ENCODE results near the gene KRTAP6-1.

The KRTAP6-1 gene

DNA sequence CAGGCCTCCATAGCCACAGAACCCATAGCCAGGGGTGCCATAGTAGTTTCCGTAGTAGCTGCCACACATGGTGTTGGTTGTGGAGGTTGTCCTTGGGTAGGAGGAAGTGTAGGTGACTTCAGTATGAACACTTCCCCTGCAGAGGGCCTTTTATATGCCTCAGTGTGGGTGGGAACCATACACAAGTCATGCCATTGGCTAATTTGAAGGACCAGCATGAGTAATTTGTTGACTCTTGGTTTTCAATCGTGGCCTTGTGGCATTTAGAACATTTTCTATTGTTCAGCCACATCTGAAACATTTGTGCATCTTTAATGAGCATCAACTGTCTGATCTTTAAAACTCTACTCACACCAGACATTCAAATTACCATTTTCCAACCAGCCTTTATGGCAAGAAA, at the start of gene KRTAP6-1:
Gene KRTAP6-1 (minus strand): TSS at position 95 of the 400 bp plus-strand sequence. CDS start 26 bp downstream, at position 69.
- no peak for DNase-seq

- no peak for DNase-seq
These were observed 39.2 kb upstream of the KRTAP6-1 start for GRCh38 chr21:30652891-30653290.

- no peak for DNase-seq
These were observed 33.2 kb upstream of the KRTAP6-1 start for GRCh38 chr21:30646904-30647414.

GRCh38 chr21:30642564-30642963, 28.8 kb upstream of the KRTAP6-1 start, which contains the start of gene KRTAP20-3:
TSS of gene KRTAP20-3 (plus strand) at chr21:30642864.
- DNase-seq: no peak

DNA sequence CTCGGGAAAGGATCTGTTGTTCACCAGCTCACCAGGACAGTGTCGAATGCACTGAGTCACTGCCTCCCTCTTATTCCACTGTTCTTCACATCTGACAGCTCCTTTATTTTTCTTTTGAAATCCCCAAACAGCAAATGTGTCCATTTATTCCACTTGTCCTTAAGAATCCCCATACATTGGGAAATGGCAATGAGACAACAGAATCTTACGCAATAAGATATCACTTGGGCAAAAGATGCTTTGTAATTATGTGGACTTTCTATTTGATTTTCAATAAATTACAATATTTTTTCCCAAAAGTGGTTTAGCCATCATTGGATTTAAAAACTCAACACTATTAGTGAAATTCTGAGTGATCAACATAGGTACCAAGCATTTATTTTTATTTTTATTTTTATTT, 25.0 kb upstream of the KRTAP6-1 start:
- DNase-seq: no peak

GRCh38 chr21:30634906-30635305, 21.2 kb upstream of the KRTAP6-1 start, which contains the start of gene KRTAP20-2:
TSS of gene KRTAP20-2 (plus strand) at chr21:30635206. CDS start at chr21:30635264, 58 bp downstream.
- DNase-seq: no peak

GRCh38 chr21:30629200-30629599, 15.5 kb upstream of the KRTAP6-1 start:
- no peak for DNase-seq

GRCh38 chr21:30628109-30628508, 14.4 kb upstream of the KRTAP6-1 start:
- no peak for DNase-seq

DNA sequence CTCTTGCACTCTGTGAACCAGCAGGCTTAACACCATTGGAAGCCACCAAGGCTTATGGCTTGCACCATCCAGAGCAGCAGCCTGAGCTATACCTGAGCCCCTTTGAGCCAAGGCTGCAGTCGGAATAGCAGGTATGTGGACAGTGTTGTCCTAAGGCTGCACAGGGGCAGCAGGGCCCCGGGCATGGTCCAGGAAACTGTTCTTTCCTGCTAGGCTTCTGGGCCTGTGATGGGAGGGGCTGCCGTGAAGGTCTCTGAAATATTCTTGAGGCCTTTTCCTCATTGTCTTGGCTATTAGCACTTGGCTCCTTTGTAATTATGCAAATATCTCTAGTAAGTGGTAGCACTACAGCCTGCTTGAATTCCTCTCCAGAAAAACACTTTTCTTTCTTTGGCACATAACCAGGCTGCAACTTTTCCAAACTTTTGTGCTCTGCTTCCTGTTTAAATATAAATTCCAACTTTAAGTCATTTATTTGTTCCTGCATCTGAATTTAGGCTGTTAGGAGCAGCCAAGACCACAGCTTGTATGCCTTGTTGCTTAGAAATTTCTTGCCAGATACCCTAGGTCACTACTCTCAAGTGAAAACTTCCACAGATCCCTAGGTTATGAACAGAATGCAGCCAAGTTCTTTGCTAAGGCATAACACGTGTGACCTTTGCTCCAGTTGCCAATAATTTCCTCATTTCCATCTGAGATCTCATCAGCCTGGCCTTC, 11.9 kb upstream of the KRTAP6-1 start:
- no peak for DNase-seq

DNA sequence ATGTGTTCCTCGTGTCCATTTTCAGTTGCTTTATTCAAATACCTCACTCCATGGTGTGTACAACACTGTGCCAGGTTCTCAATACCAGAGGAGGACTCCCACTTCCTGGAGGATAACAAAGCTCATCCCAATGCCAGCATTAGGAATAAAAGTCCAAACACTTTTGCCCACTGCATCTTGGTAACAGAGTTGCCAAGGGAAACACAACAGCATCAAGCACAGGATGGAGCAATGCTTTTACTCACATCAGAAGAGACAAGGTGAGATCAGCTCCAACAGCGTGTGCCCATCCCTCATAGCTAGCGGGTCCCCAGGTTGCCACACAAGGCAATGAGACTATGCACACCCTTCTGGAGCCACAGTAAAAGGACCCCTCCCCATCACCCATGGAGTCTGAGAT, 9.6 kb upstream of the KRTAP6-1 start:
- no peak for DNase-seq

DNA sequence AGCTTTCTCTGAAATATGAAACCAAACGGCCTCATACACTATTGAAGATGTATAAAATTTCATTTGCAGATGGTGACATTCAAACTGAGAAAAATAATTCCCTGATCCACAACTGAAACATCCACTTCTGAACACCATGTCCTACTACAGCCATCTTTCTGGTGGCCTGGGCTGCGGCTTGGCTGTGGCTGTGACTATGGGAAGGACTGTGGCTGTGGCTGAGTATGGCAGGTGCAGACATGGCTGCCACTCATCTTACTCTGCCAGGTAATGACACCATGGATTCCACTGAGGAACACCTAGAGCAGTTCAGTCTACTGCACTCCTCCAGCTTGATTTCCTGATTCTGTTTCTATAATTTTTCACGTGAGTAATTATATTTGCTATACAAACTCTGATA, 6.8 kb upstream of the KRTAP6-1 start, which contains the start of gene KRTAP20-4:
Gene KRTAP20-4 (plus strand): TSS at position 106 of the 400 bp plus-strand sequence.
- DNase-seq: no peak

DNA sequence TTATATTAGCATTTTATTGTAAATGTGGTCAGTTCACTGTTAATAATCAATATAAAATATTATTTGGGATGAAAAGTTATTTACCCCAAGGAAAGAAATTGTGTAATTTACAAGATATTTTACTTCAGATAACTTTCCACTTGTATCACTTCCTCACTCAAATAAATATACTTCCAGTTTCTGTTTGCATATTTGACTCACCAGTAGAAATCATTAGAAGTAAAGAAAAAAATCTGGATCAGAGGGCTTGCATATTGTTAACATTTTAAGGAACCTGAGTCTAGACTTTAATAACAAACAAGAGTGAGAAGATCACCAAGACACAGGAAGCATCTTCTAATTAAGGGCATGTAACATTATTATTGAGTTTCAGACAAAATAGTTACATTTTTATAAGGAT, 6.3 kb upstream of the KRTAP6-1 start:
- DNase-seq: no peak

- no peak for DNase-seq
These were observed 2.4 kb upstream of the KRTAP6-1 start, which contains the start of gene KRTAP20-1 for GRCh38 chr21:30616125-30616524. TSS of gene KRTAP20-1 (plus strand) at chr21:30616425. CDS start at chr21:30616455, 30 bp downstream.

DNA sequence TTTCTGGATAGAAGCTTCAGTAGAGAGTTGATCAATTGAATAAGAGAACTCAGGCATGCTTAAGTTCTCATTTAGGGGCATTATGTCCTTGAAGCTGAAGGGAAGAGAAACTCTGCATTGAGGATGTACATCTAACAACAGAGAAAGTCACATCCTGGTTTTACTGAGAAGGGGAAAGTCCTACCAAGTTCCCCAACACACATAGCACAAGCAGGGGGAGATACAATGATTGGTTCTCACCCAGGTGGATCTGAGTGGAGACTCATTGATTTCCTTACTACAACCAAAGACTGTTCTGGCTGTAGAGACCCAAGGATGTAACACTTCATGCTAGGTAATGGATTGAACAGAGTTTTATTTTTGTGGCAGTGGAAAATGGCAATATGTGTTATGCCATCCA, 1.5 kb upstream of the KRTAP6-1 start:
- no peak for DNase-seq

DNA sequence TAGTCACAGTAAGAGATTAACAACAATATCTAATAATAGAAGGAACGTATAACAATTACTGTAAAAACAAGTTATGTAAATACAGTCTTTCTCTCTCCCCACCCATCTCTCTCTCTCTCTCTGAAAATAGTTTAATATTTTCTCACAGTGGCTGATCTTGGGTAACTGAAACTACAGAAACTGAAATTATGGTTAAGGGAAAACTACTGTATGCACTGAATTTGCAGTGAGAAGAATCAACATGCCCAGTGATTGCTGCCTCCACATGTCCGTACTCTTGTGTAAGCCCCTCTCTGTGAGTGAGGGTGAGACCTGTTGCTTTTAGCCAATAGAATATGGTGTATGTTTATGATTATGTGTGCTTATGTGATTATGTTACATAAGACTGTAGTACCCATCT, 1.6 kb downstream of the KRTAP6-1 start:
- DNase-seq: no peak

DNA sequence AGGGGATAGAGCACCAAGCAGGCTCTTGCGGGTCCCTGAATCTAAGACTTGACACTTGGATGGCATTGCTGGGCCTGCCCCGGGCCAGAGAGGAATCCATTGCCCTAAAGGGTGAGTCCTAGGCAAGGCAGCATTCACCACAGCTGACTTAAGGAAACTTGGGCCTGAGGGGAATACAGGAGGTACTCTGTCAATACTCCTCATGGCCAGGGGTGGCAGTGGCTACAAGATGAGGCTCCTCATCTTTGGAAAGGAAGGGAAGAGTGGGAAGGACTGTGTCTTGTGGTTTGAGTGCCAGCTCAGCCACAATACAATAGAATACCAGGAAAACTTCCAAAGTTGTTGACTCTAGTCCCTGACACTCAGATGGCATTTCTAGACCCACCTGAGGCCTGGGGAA, 7.8 kb downstream of the KRTAP6-1 start:
- DNase-seq: no peak

GRCh38 chr21:30600787-30601186, 12.9 kb downstream of the KRTAP6-1 start, which contains the start of gene KRTAP22-1:
TSS of gene KRTAP22-1 (plus strand) at chr21:30601087.
- no peak for DNase-seq

DNA sequence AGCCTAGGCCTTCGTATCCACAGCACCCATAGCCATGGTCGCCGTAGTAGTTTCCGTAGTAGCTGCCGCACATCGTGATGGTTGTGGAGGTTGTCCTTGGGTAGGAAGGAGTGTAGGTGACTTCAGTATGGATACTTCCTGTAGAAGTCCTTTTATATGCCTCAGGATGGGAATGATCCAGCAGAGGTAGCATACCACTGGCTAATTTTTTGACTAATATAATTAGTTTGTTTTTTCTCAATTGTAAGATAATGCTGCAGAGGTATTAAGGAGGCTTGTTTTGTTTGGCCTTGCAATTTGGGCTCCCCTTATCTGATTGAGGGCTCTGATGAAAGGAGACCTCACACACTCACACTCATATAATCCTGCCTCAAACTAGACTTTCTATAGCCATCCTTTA, 14.9 kb downstream of the KRTAP6-1 start, which contains the start of gene KRTAP6-2:
Gene KRTAP6-2 (minus strand): TSS at position 101 of the 400 bp plus-strand sequence. CDS start 28 bp downstream, at position 73.
- DNase-seq: no peak

DNA sequence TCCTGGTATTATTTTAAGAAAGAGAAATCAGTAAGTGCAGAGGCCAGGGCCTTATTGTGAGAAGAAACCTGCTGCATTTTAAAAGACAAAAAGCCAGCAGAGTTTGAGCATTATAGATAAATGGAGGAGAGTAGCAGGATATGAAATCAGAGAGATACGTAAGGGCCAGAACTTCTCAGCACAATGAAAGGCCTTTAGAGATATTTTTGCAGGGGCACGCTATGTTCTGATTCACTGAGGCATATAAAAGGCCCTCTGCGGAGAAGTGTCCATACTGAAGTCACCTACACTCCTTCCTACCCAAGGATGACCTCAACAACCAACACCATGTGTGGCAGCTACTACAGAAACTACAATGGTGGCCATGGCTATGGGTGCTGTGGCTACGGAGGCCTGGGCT, 21.6 kb downstream of the KRTAP6-1 start, which contains the start of gene KRTAP6-3:
Gene KRTAP6-3 (plus strand): TSS at position 301 of the 400 bp plus-strand sequence. CDS start 6 bp downstream, at position 307.
- DNase-seq: no peak

DNA sequence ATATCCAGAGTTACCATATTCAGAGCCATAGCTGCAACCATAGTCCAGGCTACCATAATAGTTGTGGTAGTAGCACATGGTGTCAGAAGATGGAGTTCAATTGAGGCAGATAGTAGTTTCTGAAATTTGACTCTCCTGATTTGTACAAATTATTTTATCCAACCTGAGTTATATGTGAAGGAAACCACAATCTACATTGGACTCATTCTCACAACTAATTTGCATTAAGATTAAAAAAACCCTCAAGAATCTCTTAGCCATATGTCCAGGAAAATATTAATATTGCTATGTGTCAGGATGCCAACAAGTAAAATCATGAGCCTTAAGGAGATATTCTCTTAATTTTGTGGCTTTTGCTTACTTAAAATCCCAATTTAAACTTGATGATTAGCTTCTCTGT, 23.4 kb downstream of the KRTAP6-1 start, which contains the start of gene KRTAP22-2:
Gene KRTAP22-2 (minus strand): TSS at position 101 of the 400 bp plus-strand sequence.
- DNase-seq: no peak

DNA sequence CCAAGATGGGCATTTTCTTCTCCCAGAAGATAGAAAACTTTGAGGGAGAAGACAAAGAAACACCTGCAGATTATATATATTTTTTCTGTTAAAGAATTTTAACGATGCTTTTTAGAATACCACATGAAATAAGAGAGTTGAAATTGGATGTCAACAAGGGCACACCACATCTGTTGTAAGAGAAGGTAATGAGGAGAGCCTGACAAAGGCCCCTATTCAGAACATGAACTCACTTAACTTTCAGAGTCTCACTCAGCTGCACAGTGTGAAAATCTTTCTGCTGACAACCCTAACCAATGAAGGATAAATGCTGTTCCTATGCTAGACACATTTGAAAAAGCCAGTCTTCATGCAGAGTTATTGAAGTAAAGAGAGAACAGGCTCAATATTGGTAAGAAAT, 30.9 kb downstream of the KRTAP6-1 start:
- no peak for DNase-seq

GRCh38 chr21:30580132-30580531, 33.6 kb downstream of the KRTAP6-1 start:
- DNase-seq: no peak

DNA sequence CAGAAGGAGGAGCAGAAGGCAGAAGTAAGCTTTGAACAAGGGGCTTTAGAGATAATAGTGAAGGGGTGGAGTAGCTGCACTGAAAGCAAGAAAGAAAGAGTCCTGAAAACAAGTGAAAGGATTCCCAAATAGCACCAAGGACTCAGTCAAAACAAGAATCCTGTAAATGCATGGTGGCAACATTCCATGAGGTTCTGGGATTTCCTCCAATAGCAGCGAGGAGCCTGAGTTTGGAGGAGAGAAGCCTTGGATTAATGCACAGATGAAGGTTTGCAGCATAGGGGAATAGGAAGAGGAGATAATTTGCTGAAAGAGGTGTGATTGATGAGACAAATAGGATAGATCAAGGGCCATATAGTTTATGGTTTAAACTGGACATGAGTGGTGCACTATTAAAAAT, 34.4 kb downstream of the KRTAP6-1 start:
- no peak for DNase-seq

DNA sequence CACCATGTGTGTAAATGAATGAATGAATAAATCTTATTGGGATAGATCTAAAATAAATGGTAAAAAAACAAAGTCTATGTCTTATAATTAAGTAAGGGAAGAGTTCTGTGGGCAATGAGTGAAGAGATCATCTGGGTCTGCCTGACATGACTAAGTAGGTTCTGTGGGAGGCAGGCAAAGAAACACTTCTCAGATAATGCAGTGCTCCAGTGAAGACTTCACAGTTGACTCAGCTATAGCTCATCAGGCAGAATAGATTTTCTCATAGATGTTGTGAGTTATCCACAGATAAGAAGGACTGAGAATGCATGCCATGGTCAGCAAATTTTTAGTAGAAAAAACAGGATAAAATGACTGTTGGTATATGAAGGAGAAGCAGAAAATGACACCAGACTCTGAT, 36.0 kb downstream of the KRTAP6-1 start:
- no peak for DNase-seq
